Rectal smooth muscle tissue (tissue), 1 donor: Measurements from ENCODE around the gene SULT1E1.

Source experiments
- H3K27ac ChIP-seq: one replicate; pipeline ENCODE4 v1.7.0; 2013; ENCODE audit warnings: low read depth, low read length, inconsistent platforms
- H3K27me3 ChIP-seq: one replicate; pipeline ENCODE4 v1.7.0; 2013; ENCODE audit warnings: low read length; ENCODE audit not compliant: control insufficient read depth, insufficient read depth
- H3K36me3 ChIP-seq: one replicate; pipeline ENCODE4 v1.7.0; 2013; ENCODE audit warnings: low read length; ENCODE audit not compliant: control insufficient read depth, insufficient read depth
- H3K4me1 ChIP-seq: one replicate; pipeline ENCODE4 v1.7.0; 2013; ENCODE audit warnings: low read length; ENCODE audit not compliant: control insufficient read depth, insufficient read depth
- H3K4me3 ChIP-seq: one replicate; pipeline ENCODE4 v1.7.0; 2013; ENCODE audit warnings: low read length
- H3K9ac ChIP-seq: one replicate; pipeline ENCODE4 v1.7.0; 2013; ENCODE audit warnings: low read length

SULT1E1 gene

DNA sequence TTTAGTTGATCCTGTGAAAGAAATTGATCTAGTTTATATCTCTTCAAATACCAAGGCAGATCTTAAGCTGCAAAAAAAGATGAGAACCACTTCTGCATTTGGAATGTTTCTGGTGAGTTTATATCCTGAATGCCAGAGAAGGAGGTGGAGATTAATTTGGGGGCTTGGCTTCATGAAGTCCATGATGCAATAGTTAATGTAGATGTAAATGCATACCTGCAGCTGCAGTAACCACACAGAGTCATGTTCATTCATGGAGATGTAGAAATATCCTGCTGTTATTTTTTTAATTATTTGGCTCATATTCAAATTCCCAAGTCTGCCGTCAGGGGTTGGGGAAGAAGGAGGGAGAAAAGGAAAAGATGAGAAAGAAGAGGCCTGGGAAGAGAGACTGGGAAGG, at the start of gene SULT1E1:
TSS of gene SULT1E1 (minus strand) at position 94 of the 400 bp plus-strand sequence. CDS start 2,501 bp downstream, outside the sequence.
- no peaks in the 10 kb centered on the region for H3K4me1 ChIP-seq
- no peak within 1 kb of the TSS for H3K4me3 ChIP-seq
- H3K27me3 ChIP-seq = no peaks in the 10 kb centered on the region
- no peak within 1 kb of the TSS for H3K9ac ChIP-seq
- no peaks in the 10 kb centered on the region for H3K36me3 ChIP-seq
- no peak within 1 kb of the TSS for H3K27ac ChIP-seq

DNA sequence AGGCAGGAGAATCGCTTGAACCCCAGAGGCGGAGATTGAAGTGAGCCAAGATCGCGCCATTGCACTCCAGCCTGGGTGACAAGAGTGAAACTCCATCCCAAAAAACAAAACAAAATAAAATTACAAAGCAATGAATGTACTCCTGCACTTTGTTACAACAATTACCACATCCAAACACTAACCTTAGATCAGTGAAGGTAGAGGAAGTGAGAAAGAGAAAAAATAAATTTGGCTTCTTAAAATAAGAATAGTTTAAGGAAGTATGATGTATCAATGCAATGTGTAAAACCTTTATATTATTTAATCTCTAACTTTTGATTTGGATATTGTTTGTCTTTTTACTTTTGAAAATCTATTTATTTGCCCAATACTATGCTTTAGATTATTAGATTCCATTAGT, 49.2 kb upstream of the SULT1E1 start:
- no peak overlapping the region for H3K4me3 ChIP-seq
- H3K36me3 ChIP-seq = no peaks in the 10 kb centered on the region
- H3K9ac ChIP-seq = no peak overlapping the region
- H3K4me1 ChIP-seq = no peaks in the 10 kb centered on the region
- H3K27ac ChIP-seq = no peak overlapping the region
- no peaks in the 10 kb centered on the region for H3K27me3 ChIP-seq

DNA sequence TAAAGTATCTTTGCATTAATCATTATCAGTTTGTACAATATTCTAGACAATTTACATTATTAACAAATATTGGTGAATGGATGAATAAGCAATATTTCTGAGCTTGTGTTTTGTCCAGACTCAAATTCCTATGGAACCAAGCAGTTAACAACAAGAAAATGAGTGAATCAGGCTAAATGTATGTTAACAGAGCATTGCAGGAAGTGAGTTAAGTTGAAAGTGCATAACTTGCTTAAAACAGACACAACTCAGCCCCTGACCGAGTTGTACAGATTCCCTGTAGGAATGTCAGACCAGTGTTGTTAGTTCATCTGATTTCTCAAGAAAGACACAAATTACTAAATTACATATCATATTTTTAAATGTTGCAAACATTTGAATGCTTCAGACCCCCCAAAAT, 47.2 kb upstream of the SULT1E1 start:
- no peaks in the 10 kb centered on the region for H3K36me3 ChIP-seq
- H3K27ac ChIP-seq = no peak overlapping the region
- H3K4me3 ChIP-seq = no peak overlapping the region
- no peak overlapping the region for H3K9ac ChIP-seq
- H3K4me1 ChIP-seq = no peaks in the 10 kb centered on the region
- H3K27me3 ChIP-seq = no peaks in the 10 kb centered on the region

- Histone ChIP-seq H3K4me3 (no peak overlapping the region), H3K36me3 (no peaks in the 10 kb centered on the region), H3K27ac (no peak overlapping the region), H3K9ac (no peak overlapping the region), H3K4me1 (no peaks in the 10 kb centered on the region), H3K27me3 (no peaks in the 10 kb centered on the region)
Measured at GRCh38 chr4:69896530-69897116, 36.7 kb upstream of the SULT1E1 start.

DNA sequence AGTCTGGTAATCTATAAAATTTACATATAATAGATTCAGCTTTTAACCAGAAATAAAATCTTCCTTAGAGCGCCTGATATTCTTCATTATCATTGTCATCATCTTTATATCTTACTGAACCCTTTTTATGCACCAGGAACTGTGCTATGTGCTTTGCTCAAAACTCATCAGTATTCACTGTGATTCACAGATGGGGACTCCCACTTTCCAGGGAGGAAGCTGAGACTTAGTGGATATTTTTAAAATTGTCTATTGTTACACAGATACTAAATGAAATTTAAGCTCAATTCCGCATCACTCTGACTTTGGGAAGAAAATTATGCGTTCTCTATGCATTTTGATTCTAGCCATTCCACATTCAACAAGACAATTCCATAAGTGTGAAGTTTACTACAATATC, 34.8 kb upstream of the SULT1E1 start:
- Histone ChIP-seq H3K27ac (no peak overlapping the region), H3K27me3 (no peaks in the 10 kb centered on the region), H3K36me3 (no peaks in the 10 kb centered on the region), H3K4me3 (no peak overlapping the region), H3K9ac (no peak overlapping the region), H3K4me1 (no peaks in the 10 kb centered on the region)

GRCh38 chr4:69894186-69894585, 34.2 kb upstream of the SULT1E1 start:
- H3K27me3 ChIP-seq = no peaks in the 10 kb centered on the region
- H3K36me3 ChIP-seq = no peaks in the 10 kb centered on the region
- H3K9ac ChIP-seq = no peak overlapping the region
- H3K27ac ChIP-seq = no peak overlapping the region
- H3K4me1 ChIP-seq = no peaks in the 10 kb centered on the region
- no peak overlapping the region for H3K4me3 ChIP-seq

- Histone ChIP-seq H3K4me1 (no peaks in the 10 kb centered on the region), H3K27me3 (no peaks in the 10 kb centered on the region), H3K4me3 (no peak overlapping the region), H3K36me3 (no peaks in the 10 kb centered on the region), H3K9ac (no peak overlapping the region), H3K27ac (no peak overlapping the region)
Measured at GRCh38 chr4:69888336-69888735, 28.4 kb upstream of the SULT1E1 start.

- Histone ChIP-seq H3K27me3 (no peaks in the 10 kb centered on the region), H3K4me3 (no peak overlapping the region), H3K27ac (no peak overlapping the region), H3K9ac (no peak overlapping the region), H3K36me3 (no peaks in the 10 kb centered on the region), H3K4me1 (no peaks in the 10 kb centered on the region)
Measured at GRCh38 chr4:69882150-69882549, 22.2 kb upstream of the SULT1E1 start.

DNA sequence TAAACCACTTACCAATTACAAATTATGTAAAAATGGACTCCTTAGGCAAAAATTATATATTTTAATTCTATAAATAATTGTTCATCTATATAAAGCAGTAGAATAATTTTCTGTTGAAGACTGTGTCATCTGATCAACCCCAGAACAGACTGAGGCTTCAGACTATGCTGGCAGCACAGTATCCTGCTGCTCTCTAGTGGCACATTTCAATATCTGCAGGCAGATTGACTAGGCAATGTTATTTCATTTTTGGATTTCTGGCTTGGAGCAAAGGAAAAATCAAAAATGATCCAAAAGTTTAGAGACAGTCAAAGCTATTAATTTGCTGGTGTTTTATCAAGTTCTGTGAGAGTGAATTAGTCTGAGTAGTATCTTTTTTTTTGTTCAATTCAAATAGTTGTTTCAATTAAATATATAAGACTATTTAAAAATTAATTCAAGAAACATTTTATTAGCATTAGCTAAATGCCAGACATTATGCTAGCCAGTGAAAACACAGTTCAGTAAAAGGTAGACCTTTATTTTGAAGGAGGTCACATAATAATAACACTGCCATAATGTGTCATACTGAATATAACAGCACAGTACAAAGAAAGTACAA, 21.3 kb upstream of the SULT1E1 start:
- H3K36me3 ChIP-seq = no peaks in the 10 kb centered on the region
- H3K27ac ChIP-seq = no peak overlapping the region
- H3K27me3 ChIP-seq = no peaks in the 10 kb centered on the region
- H3K9ac ChIP-seq = no peak overlapping the region
- no peak overlapping the region for H3K4me3 ChIP-seq
- H3K4me1 ChIP-seq = no peaks in the 10 kb centered on the region

GRCh38 chr4:69878250-69878649, 18.3 kb upstream of the SULT1E1 start:
- Histone ChIP-seq H3K36me3 (no peaks in the 10 kb centered on the region), H3K9ac (no peak overlapping the region), H3K4me1 (no peaks in the 10 kb centered on the region), H3K27me3 (no peaks in the 10 kb centered on the region), H3K4me3 (no peak overlapping the region), H3K27ac (no peak overlapping the region)

GRCh38 chr4:69877453-69877852, 17.5 kb upstream of the SULT1E1 start:
- Histone ChIP-seq H3K27ac (no peak overlapping the region), H3K9ac (no peak overlapping the region), H3K4me1 (no peaks in the 10 kb centered on the region), H3K27me3 (no peaks in the 10 kb centered on the region), H3K4me3 (no peak overlapping the region), H3K36me3 (no peaks in the 10 kb centered on the region)

- H3K4me1 ChIP-seq = no peaks in the 10 kb centered on the region
- H3K27ac ChIP-seq = no peak overlapping the region
- H3K27me3 ChIP-seq = no peaks in the 10 kb centered on the region
- no peaks in the 10 kb centered on the region for H3K36me3 ChIP-seq
- no peak overlapping the region for H3K9ac ChIP-seq
- H3K4me3 ChIP-seq = no peak overlapping the region
Measured at GRCh38 chr4:69876071-69876470, 16.1 kb upstream of the SULT1E1 start.

DNA sequence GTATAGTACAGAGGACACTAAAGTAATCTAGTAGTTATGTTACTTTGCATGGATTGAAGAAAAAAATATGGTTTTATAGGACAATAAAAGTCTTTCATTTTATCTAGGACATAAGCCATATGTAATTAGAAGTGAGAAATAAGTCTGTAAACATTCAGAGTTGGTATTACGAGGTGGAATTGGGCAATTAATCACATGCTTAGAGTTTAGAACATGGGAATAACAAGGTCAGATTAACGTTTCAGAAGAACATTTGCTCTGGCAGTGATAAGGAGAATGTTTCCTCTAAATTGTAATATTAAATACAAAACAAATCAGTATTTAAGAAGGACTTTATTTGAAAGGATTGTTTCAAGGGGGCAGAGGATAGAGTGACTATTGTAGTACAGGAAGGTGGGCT, 15.6 kb upstream of the SULT1E1 start:
- H3K36me3 ChIP-seq = no peaks in the 10 kb centered on the region
- H3K4me3 ChIP-seq = no peak overlapping the region
- no peaks in the 10 kb centered on the region for H3K4me1 ChIP-seq
- no peak overlapping the region for H3K27ac ChIP-seq
- H3K27me3 ChIP-seq = no peaks in the 10 kb centered on the region
- no peak overlapping the region for H3K9ac ChIP-seq
